ENCODE data around the gene CETN1.

CETN1 gene

DNA sequence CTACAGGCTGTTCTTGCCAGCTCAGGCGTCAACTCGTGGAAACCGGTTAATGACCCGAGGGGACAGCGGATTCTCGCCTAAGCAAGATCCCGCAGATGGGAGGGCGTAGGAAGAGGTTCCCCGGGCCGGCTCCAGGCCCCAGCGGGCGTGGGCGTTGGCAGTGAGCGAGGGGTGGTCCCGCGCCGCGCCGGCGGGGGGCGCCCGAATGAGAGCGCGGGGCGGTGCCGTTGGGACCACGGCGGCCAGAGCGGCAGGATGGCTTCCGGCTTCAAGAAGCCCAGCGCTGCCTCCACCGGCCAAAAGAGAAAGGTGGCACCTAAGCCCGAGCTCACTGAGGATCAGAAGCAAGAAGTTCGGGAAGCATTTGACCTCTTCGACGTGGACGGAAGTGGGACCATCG is at the start of gene CETN1:
Gene CETN1, plus strand, starts transcription at position 227 of the 400 bp plus-strand sequence. Its CDS starts 29 bp downstream, at position 256.
- no peak for DNase-seq

DNA sequence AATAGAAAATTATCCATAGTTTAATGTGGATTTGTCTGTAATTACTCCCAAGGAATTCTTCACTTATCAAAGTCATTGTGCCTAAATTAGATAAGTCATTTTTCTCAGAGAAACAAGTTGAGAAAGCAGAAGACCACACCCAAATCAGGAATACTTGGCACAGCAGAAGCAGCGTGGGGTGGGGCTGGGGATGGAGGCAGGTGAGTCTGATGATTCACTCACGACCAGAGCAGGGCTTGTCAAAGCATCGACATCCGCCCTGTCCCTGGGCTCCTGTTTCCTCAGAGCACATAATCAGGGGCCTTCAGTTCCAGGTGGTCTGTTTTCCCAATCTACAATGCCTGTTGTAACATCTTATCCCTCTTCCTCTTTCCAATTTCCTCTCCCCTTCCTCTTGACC is 48.2 kb upstream of the CETN1 start:
- DNase-seq: no peak

DNA sequence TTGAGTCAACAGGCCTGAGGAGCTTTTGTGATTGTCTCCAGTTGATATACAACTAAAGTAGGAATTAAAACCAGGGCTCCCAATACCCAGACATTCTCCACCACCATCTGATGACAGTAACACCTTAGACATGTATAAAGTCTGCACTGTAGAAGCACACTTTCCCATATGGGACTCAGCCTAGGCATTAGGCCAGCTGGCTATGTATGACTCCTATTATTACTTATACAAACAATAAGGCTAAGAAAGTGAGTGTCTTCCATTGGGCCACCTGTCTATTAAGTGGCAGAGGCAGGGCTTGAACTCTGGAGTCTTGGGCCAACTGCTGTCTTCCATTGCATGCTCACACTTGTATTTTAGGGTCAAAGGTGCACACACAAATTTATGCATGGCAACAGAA is 47.5 kb upstream of the CETN1 start:
- no peak for DNase-seq

DNA sequence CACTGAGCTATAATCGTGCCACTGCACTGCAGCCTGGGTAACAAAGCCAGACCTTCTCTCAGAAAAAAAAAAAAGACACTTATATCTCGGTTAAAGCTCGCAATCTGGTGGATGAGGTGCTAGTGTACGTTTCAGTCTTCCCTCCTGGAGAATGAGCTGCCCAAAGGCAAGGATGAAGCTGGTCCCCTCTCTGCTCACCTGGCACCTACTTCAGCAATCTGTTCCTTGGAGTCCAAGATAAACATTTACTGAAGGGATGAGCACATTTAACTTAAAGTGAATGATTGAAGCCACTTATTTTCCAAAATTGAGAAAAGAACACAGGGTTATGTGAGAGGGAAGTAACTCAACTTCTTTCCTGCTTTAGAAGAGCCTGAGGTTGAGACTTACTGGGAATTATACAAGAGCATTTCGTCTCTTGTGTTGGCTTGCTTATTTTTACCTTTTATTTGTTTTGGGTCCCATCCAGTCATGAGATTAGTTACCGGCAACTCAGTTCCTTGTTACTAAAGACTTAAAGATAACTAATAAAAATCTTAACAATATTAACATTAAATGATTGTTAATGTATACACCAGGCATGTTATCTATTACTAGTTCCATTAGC is 46.1 kb upstream of the CETN1 start:
- no peak for DNase-seq

DNA sequence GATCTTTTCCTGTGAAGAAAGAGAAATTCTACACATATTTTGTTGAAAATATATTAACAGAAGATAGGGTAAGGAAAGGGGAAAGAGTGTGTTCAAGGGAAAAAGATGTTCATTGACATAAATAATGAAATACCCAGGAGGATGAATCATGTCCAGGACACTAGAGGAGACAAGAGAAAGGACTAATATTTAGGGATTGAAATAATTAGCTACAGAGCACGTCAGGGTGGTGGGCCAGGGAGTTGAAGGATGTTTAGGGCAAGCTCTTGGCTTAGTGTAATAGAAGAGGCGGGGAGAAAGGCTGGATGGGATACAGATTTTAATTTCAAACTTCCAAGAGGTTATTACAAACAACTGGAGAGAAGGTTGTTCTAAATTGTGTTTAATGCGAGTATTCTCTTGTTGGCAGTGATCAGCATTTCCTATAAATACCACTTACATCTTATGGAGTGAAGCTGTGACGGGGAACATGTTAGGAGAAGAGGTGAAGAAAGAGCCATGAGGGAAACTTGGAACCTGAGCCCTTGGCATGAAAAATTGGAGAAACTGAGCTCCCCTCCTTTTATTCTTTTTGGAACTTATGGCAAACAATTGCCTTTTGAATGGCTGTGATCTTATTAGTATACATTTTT is 36.6 kb upstream of the CETN1 start:
- DNase-seq: no peak

DNA sequence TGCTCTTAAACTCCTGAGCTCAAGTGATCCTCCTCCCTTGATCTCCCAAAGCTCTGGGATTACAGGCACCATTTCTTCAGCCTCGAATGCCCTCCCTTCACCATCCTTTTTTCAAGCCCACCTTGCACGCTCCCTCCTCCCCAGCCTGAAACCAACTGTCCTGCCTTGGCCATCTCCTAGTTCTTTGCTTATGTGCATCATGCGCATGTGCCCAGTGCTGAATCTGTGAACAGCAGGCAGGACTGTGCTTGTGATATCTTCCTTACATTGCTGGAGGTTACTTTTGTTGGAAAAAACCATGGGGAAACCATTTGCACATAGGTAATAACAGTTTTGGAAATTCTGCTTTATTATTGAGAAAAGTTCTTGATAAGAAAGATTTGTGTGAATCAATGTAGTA is 30.2 kb upstream of the CETN1 start:
- no peak for DNase-seq

DNA sequence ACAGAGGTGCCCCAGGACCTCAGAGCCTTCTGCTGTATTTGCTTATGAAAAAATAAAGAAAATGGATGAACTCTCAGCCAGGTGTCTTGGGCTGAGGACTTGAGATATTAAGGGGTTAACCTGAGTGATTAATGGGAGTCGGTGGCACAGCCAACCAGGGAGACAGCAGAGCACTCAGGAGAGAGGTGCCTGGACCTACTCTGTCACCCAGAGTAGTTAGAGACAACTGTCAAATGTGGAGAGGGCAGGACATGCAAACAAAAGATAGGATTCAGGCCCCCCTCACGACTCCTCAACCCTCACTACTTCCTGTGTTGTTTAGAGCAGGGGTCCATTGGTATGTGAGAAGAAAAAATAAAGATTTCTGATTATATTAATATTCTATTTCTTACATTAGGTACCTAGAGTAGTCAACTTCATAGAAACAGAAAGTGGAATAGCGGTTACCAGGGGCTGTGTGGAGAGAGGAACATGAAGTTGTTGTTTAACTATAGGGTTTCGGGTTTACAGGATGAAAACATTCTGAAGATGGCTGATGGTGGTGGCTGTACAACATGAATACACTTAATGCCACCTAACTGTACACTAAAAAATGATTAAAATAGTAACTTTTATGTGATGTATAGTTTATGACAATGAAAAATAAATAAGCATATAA is 28.6 kb upstream of the CETN1 start:
- no peak for DNase-seq

DNA sequence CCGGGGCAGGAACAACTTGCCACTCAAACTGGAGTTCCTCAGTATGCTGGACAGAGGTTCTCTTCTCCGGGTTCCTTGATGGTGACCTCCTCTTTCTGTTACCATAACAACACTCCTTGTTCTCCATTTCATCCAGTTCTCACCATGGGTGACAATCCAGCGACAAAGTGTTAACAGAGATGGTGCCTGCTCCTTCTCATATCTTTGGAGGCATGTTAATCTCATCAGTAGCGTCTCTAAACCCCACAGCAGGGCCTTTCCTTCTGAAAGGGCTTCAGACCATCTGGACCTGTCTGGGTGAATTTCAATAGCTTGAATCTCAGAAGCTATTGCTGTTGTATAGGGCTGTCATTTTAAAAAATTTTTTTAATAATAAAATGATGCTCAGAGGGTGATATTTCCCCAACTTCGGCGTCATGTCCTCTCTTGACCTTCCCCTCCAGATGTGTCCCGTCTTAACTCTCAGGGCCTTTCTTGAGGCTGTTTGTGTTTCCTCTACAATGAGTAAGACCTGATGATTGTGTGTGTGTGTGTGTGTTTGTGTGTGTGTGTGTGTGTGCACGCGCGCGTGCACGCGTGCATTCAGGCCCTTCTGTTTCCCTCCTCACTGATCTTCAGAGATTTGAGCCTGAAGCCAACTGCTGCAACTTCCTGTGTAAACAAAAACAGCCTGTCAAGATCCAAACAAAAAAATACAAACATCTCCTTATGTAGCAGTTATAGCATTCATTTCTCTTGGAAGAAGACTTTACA is 24.3 kb upstream of the CETN1 start:
- DNase-seq: no peak

DNA sequence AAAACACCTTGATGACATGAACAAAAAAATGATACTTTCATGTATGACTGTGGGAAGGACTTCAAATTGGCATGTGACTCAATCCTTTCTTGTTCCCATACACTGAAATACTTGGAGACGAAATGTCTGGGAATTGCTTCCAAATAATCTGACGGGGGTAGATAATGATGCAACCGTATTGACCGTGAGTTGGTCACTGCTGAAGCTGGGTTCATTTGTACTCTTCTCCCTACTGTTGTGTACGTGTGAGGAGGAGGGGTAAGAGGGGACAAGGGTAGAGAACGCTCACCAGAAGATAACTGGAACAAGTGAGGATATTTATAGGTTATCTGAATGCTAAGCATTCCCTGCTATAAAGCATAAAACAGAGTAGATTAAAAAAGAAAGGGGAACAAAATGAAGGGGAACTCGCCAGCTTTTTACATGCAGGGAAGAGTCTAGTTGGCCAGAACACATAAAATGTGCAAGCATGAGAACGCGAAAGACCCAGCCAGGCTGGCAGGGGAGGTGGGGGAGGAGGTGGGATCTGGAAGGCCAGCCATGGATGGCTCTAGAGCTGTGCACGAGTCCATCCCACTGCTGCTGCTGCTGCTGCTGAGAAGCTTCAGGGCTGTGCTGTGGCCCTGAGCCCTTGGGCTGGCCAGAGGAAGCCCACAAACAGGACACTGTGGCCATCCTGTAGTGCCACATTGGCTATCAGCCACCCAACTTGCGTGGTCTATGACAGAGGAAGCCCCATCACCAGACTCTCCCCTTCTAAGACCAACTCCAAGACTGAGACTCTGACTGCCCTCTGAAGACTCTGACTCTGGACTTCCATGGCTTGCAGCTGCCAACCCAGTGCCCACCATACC is 15.2 kb upstream of the CETN1 start:
- DNase-seq: no peak

DNA sequence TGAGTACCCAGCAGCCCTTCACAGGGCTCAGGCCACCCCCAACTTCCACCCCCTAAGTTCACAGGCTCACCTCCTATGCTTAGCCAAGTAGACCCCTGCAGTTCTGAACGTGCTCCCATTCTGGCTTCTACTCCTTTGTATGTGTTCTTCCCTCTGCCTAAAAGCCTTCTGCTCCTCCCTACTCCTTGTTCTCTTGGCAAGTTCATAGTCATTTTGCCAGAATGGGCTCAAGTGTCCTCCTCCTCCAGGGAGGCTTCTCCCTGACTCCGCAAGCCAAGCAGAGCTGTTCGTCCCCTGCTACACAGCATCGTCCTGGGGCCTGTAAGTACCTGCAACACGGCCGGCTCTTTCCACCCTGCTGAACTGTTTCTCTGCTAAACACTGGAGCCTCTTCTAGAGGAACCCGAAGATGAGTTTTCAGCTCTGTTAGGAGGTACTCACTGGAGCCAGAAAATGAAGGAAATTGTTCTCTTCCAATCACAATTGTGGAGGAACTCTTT is 14.6 kb upstream of the CETN1 start:
- no peak for DNase-seq

DNA sequence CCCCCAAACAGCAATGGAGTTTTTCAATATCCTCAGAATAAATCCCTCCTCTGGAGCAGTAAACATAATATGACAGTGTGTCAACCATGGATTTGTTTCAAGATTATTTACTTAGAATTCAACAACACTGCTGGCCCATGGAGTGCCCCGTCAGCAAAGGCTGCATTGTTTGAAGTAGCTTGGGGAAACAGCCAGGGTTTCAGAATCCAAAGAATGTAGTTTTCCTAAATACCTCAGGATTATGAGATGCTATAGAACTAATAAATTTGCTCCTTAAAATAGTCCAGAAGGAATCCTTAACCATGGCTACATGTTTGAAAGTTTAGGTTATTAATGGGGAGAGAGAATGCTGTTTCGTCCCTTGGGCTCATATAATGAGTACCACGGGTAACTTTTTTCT is 13.1 kb upstream of the CETN1 start:
- DNase-seq: no peak

DNA sequence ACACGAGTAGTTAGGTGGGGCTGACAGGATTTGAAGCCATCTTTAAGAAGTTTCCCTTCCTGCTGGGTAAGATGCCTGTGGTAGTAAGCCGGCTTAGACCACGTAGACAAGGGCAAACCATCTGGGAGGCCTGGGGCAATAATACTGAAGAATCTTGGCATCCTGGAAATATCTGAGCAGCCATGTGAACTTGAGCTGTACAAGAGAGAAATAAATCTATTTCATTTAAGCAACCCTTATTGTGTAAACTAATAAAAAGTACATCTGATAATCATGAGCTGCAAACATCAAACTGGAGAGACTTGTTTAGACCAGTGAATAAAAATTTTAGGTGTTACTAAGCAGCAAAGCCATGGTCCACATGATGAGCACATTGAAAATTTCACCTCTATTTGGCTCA is 11.4 kb upstream of the CETN1 start:
- DNase-seq: no peak

DNA sequence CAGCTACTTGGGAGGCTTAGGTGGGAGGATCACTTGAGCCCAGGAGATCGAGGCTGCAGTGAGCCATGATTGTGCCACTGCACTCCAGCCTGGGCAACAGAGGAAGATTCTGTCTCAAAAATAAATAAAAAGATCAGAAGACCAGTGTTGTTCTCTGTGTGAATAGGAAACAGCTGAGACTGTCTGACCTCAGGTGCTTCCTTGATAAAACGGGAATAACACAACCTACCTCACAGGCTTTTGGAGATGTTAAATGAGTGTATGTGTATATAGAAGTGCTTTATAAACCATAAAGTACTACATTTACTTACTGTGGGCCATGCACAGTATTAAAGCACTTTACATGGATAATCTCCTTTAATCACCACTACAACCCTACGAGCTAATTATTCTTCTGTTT is 9.9 kb upstream of the CETN1 start:
- no peak for DNase-seq

DNA sequence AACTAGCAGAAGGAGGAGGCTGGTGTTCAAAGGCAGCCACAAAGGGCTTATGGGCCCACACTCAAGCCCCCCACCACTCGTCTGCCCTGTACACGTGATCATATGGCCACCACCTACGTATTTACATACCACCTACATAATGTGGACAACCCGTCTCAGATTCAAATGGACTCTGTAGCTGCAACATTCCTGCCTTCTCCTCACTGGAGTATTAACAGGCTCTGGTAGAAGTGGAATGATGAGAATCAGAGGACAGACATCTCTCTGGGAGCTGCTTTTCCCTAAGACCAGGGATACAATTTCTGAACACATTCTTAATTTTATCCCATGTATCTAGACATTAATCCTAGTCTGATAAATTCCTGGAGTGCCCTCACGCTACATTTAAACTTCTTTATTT is 9.5 kb upstream of the CETN1 start:
- DNase-seq: no peak

DNA sequence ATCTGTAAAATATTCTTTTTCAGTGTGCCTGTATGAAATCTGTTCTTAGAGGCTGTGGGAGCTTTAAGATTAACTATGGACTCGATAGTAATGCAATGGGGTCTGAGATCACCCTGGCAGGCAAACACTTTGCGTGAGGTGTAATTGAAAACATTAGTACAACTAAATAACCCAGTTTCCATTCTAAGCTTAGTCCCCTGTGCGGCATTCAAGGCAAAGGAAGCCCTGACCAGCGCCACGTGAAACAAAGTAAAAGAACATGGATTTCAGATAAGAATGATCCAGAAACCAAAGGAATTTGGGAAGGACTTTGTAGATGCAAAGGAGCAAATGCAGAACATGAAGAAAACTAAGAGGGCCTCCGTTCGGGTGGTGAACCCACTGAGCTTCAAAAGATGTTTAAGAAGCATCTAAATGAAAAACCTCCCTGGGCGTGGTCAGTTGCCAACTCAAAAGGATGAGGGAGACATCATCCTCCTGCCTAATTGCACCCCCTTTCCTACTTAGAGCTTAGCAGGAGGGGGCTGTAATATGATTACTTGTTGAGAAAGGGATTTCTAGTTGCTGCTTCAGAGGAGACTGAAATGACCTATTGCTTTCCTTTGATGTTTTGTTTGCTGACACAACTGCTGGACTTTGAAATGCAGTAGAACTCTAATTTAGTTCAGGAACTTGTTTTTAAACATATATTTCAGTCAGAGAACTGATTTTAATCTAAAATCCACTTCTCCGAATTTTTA is 7.9 kb upstream of the CETN1 start:
- DNase-seq: no peak

DNA sequence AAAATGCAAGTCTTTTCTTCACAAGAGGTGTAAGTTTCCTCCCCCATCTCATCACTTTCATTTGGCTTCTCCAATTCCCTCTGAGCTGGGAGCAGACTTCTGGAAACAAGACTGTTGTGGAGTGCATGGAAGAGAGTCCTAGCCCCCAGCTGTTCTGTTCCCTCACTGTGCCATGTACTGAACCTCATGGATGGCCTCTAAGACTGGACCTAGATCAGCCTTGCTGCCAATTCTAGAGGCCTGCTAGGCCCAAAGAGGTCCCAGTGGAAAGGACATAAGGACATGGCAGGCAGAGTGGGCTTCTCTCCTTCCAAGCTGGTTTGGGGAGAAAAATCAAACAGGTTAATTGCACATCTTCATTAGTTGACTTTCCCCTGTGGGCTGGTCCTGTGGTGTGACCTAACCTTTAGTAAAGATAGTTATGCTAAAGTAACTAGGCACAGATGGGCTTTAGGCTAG is 7.3 kb upstream of the CETN1 start:
- DNase-seq: no peak

DNA sequence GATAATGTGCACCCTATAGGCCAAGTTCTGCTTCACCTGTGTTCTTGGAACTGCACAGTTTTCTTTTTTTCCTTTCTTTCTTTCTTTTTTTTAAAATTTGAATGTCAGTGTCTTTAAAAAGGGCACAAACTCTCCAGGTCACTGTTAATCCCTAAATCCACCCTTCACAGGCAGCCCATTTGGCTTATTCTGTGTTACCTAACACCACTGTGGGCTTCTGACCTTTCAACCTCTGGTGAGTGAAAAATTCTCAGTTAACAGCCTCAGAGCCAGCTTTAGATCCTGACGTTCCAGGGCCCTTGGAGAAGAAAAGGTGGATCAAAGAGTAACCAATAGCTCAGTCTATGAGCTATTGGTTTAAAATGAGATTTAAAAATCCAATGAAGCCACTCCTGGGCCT is 6.8 kb upstream of the CETN1 start:
- DNase-seq: no peak

DNA sequence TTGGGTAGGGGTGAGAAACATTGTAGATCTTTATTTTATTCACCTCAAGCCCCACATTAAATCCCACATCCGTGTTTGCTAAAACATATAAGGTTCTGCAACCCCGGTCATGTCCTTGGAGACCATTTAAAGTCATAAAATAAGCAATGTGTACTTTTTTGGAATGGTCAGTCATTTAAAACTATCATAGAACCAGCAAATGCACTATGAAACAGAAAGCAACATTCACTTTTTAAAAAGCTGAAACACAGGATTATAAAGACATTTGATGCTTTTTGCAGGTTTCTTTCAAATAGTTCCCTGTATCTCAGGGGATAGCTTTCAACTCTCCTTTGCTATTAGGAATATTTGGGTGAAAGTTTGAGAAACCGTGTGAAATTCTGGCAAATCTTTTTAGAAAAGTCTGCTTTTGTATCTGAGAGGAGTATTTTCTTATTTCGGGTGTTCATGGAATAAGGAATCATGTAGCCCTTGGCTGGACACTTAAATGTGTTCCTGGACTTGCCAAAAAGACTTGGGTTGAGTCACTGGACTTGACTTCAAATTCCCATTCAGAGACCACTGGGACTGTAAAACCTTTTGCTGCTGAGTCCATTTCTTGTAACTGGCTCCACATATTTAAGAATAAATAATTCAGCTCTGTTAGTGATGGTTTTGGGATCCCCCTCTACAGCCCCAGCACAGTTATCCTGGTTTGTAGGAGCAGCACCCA is 5.9 kb upstream of the CETN1 start:
- no peak for DNase-seq

DNA sequence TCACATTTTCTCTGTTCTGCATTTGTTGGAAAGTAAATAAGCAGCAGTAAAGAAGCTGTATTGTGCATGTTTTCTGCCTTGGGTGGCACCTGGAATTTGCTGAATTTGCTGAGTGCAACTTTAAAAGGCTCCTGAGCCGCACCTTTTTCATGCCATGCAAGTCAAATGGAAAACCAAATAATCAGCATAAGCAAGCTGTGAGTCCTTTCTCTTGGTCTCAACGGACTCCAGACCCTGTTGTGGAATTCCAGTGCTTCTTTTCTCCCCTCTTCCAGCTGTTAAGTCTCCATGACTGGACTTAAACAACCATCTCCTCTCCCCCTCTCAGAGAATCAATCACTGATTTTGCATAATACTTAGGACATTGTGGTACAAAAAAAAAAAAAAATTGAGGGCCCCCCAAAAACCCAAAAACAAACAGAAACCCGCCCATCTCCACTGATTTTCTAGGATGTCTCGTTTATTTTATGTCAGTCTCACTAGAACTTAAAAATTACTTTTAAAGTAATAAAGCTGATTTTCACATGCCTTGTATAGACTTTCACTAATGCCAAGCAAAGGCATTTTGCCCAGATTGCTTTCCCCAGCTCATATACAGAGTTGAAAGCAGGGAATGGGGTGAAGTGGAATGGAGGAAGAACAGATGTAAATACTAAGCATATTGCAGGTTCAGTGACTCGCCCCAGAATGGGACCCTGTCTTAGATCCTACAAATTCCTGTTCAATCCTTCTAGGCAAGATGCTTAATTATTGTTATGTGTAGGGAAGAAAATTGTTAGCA is 5.1 kb upstream of the CETN1 start:
- DNase-seq: no peak

DNA sequence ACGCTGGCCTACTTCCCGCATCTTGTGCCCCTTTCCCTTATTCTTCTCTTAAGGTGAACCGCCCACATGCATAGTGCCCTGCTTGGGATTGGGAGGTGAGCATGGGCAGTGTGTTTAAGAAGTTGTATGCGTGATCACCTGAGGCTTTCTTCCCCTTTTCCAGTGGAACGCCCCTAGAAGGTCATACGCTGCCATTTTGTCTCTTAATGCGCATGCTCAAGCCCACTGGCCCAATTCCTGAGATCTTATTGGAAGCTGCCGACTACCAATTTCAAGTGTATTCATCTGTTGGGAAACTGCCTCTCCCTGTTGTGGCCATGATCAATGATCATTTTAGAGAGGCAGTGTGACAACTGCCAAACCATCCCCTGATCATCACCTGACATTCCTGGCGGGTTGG is 3.3 kb upstream of the CETN1 start:
- DNase-seq: no peak

Data from NCI-H1417 treated with DMSO at 0.1 percent for 48 hours (cell line).